OCI-LY1 (cell line): Measurements from ENCODE around the gene RANBP9.

Experiments
- CTCF ChIP-seq: fragments of 200-600 bp; sonication (generic), shearing (Covaris generic); IDR thresholded peaks from 2 replicates; pipeline ENCODE4 v1.5.1; 2017; ENCODE audit warnings: mild to moderate bottlenecking, antibody characterized with exemption, low read length, moderate library complexity, mixed read lengths
- EZH2 ChIP-seq: fragments of 200-600 bp; sonication (generic), shearing (Covaris generic); IDR thresholded peaks from 2 replicates; pipeline ENCODE4 v1.8.0; 2017; ENCODE audit warnings: borderline replicate concordance, mixed run types, mild to moderate bottlenecking, antibody characterized with exemption, low read length, moderate library complexity, mixed read lengths

- TF ChIP-seq CTCF (no peak; the same call in 1 of the 2 replicates), EZH2 (no peak)
These were observed 307 bp downstream of the RANBP9 start for GRCh38 chr6:13711324-13711732.
